Liver (tissue), 9 donors: ENCODE data around the gene LRCH4. TPM values are rescaled to one million over a fixed set of nuclear protein-coding genes. Genes with fewer than 3 reads are reported as not detected.
A peak's percentile ranks its signal among the peaks of the same experiment; 100 is the strongest.

ENCODE experiments used
- DNase-seq: peaks from one replicate; pipeline ENCODE4 v3.0.0-alpha.2; 2017; ENCODE audit warnings: low spot score
- H3K27ac ChIP-seq, 2 donors: one replicate each; pipeline ENCODE4 v1.7.0; 2013; ENCODE audit warnings: inconsistent platforms in 2 of 2, low read length in 2 of 2, control low read depth in 1 of 2, low read depth in 1 of 2, mild to moderate bottlenecking in 1 of 2
- H3K27me3 ChIP-seq, 4 donors: one replicate each; pipeline versions ENCODE4 v1.6.1 to v1.7.0; 2013; ENCODE audit warnings: low read length in 3 of 4, inconsistent platforms in 1 of 4, mild to moderate bottlenecking in 1 of 4, moderate library complexity in 1 of 4; ENCODE audit not compliant: control insufficient read depth in 4 of 4, insufficient read depth in 4 of 4
- H3K36me3 ChIP-seq, 4 donors: one replicate each; pipeline versions ENCODE4 v1.6.1 to v1.7.0; 2013; ENCODE audit warnings: low read length in 3 of 4, mild to moderate bottlenecking in 3 of 4, low read depth in 1 of 4, moderate library complexity in 1 of 4; ENCODE audit not compliant: control insufficient read depth in 4 of 4, insufficient read depth in 3 of 4
- H3K4me1 ChIP-seq, 4 donors: one replicate each; pipeline versions ENCODE4 v1.6.1 to v1.7.0; 2013; ENCODE audit warnings: low read length in 3 of 4, mild to moderate bottlenecking in 3 of 4, moderate library complexity in 1 of 4; ENCODE audit not compliant: control insufficient read depth in 4 of 4, insufficient read depth in 4 of 4
- H3K4me3 ChIP-seq, 3 donors: one replicate each; pipeline versions ENCODE4 v1.6.1 to v1.7.0; 2013; ENCODE audit warnings: low read length in 3 of 3, control low read depth in 1 of 3, low read depth in 1 of 3, mild to moderate bottlenecking in 1 of 3
- H3K9ac ChIP-seq, 2 donors: one replicate each; pipeline ENCODE4 v1.7.0; 2013; ENCODE audit warnings: low read length in 2 of 2, mild to moderate bottlenecking in 2 of 2, moderate library complexity in 2 of 2, control low read depth in 1 of 2, low read depth in 1 of 2
- H3K9me3 ChIP-seq, 4 donors: one replicate each; pipeline versions ENCODE4 v1.6.1 to v1.7.0; 2013; ENCODE audit warnings: low read length in 3 of 4; ENCODE audit not compliant: control insufficient read depth in 4 of 4
- CTCF ChIP-seq: fragments of 150-350 bp; IDR thresholded peaks from 2 replicates; pipeline ENCODE4 v1.5.1; 2017; ENCODE audit warnings: improper control_type of control experiment, low read depth, low read length; ENCODE audit not compliant: missing input control
- EGR1 ChIP-seq, 2 donors: IDR thresholded peaks; 2 replicates each; pipeline ENCODE4 v1.6.1; 2016 to 2018; ENCODE audit warnings: antibody characterized with exemption in 2 of 2, low read depth in 2 of 2
- FOXA2 ChIP-seq: IDR thresholded peaks from 2 replicates; pipeline ENCODE4 v1.6.1; 2016; ENCODE audit warnings: antibody characterized with exemption
- GABPA ChIP-seq, 2 donors: IDR thresholded peaks in 1 of 2; conservative IDR thresholded peaks in 1 of 2; 2 replicates each; pipeline ENCODE4 v1.6.1; 2016; ENCODE audit warnings: antibody characterized with exemption in 2 of 2, mild to moderate bottlenecking in 1 of 2, moderate library complexity in 1 of 2
- HNF4A ChIP-seq, 2 donors: conservative IDR thresholded peaks; 2 replicates each; pipeline ENCODE4 v1.6.1; 2016; ENCODE audit warnings: antibody characterized with exemption in 2 of 2, mild to moderate bottlenecking in 2 of 2
- HNF4G ChIP-seq: IDR thresholded peaks from 2 replicates; pipeline ENCODE4 v1.6.1; 2016; ENCODE audit warnings: antibody characterized with exemption
- NR2F2 ChIP-seq: IDR thresholded peaks from 2 replicates; pipeline ENCODE4 v1.6.1; 2016; ENCODE audit warnings: antibody characterized with exemption
- RAD21 ChIP-seq, 2 donors: IDR thresholded peaks; 2 replicates each; pipeline ENCODE4 v1.6.1; 2016; ENCODE audit warnings: antibody characterized with exemption in 2 of 2, mild to moderate bottlenecking in 2 of 2
- REST ChIP-seq: IDR thresholded peaks from 2 replicates; pipeline ENCODE4 v1.6.1; 2016; ENCODE audit warnings: antibody characterized with exemption, mild to moderate bottlenecking
- RXRA ChIP-seq, 2 donors: IDR thresholded peaks; 2 replicates each; pipeline ENCODE4 v1.6.1; 2017 to 2018; ENCODE audit warnings: antibody characterized with exemption in 2 of 2, mild to moderate bottlenecking in 1 of 2
- SP1 ChIP-seq: IDR thresholded peaks from 2 replicates; pipeline ENCODE4 v1.6.1; 2018; ENCODE audit warnings: antibody characterized with exemption, mild to moderate bottlenecking
- ZBTB33 ChIP-seq: IDR thresholded peaks from 2 replicates; pipeline ENCODE4 v1.6.1; 2016; ENCODE audit warnings: antibody characterized with exemption
- WGBS: extraction: QIAGEN DNeasy Blood & Tissue Kit; methylation state at CpG from one replicate; pipeline ENCODE4 v1.1.7; 2013; 5-methylcytosine and 5-hydroxymethylcytosine counted together
- polyA plus RNA-seq, 2 donors: library from polyadenylated mRNA; stranded (reverse) in 1 of 2; unstranded in 1 of 2; fragments of 200-250 nt in 1 of 2; fragments of >200 nt in 1 of 2; fragmentation: Nextera tagmentation in 1 of 2; extraction: Ambion mirVana in 1 of 2; gene quantifications; one replicate each; pipeline versions ENCODE4 v1.2.1 to v1.2.3, GENCODE V29; 2013 to 2015
- total RNA-seq, 2 donors: library from RNA; depleted of rRNA; stranded (reverse); fragments of >200 nt; gene quantifications; one replicate each; pipeline ENCODE4 v1.2.3, GENCODE V29; 2014
- donor health status: healthy.
- donor health status: healthy.
- donor health status: healthy.
- donor health status: healthy.
- donor health status: healthy.

Gene LRCH4
- total and polyA plus RNA-seq, 4 donors = 8.2 to 25.8 (median 13.0) TPM

GRCh38 chr7:100574362-100575205, 11.3 kb downstream of the LRCH4 start:
- TF ChIP-seq ZBTB33 (no peak), REST (no peak), EGR1 (IDR thresholded peaks at IDR 0.05; ENCODE audit: low read depth in 2 of 2) (no peak), HNF4G (no peak), RAD21 (IDR thresholded peaks at IDR 0.05) (no peak), RXRA (IDR thresholded peaks at IDR 0.05) (no peak), NR2F2 (no peak), HNF4A (conservative IDR thresholded peaks at IDR 0.05) (no peak), FOXA2 (no peak)
- WGBS = 93% methylated on average over 44 of the region's 44 CpGs
- Histone ChIP-seq H3K4me1 (peaks cover 3 to 28% (median 15%) of the 10 kb centered on the region in 4 donors), H3K27ac (peak overlapping the region in 1 of 2 donors; percentile 50), H3K9ac (no peak overlapping the region), H3K36me3 (peaks cover 14 to 31% (median 17%) of the 10 kb centered on the region in 4 donors), H3K4me3 (no peak overlapping the region), H3K27me3 (no peaks in the 10 kb centered on the region), H3K9me3 (no peaks in the 10 kb centered on the region)
- DNase-seq = no peak

GRCh38 chr7:100573691-100574361, 12.1 kb downstream of the LRCH4 start, which contains the start of gene SAP25:
Gene SAP25 (minus strand): TSS chr7:100573900. CDS start chr7:100573742, 158 bp downstream.
- Histone ChIP-seq H3K4me3 (no peak within 1 kb of the TSS), H3K27me3 (no peaks in the 10 kb centered on the region), H3K36me3 (peaks cover 12 to 27% (median 15%) of the 10 kb centered on the region in 4 donors), H3K9me3 (no peaks in the 10 kb centered on the region), H3K9ac (no peak within 1 kb of the TSS), H3K27ac (peak within 1 kb of the TSS in 1 of 2 donors; percentile 50), H3K4me1 (peaks cover 4 to 36% (median 22%) of the 10 kb centered on the region in 4 donors)
- 92% methylated on average over 70 of the region's 70 CpGs for WGBS
- TF ChIP-seq CTCF = peak; percentile 14
- TF ChIP-seq RXRA (IDR thresholded peaks at IDR 0.05) = no peak
- no peak for TF ChIP-seq SP1
- TF ChIP-seq GABPA (IDR thresholded peaks at IDR 0.05 in 1 of 2, conservative IDR thresholded peaks at IDR 0.05 in 1 of 2) = no peak
- no peak for DNase-seq
